Sigmoid colon (tissue), 7 donors: Measurements from ENCODE around the gene ATP11B. TPM values are rescaled to one million over a fixed set of nuclear protein-coding genes. Genes with fewer than 3 reads are reported as not detected.
"Not testable (repeated sequence)": the region's sequence is repeated elsewhere in the genome, so short reads cannot be mapped to it uniquely, and the experiment has no call there.

Experiments used
- DNase-seq: peaks from one replicate; pipeline ENCODE4 v3.0.0-alpha.2; 2019
- H3K27ac ChIP-seq, 4 donors: fragments of 200-600 bp; sonication (generic); one replicate each; pipeline ENCODE4 v1.5.1; 2016 to 2019; ENCODE audit warnings: mild to moderate bottlenecking in 1 of 4
- H3K27me3 ChIP-seq, 3 donors: fragments of 200-600 bp; sonication (generic); one replicate each; pipeline ENCODE4 v1.5.1; 2019; ENCODE audit warnings: mild to moderate bottlenecking in 1 of 3
- H3K36me3 ChIP-seq, 4 donors: fragments of 200-600 bp; sonication (generic); one replicate each; pipeline ENCODE4 v1.5.1; 2016 to 2019
- H3K4me1 ChIP-seq, 4 donors: fragments of 200-600 bp; sonication (generic); one replicate each; pipeline ENCODE4 v1.5.1; 2017 to 2019
- H3K4me3 ChIP-seq, 4 donors: fragments of 200-600 bp; sonication (generic); one replicate each; pipeline ENCODE4 v1.5.1; 2017 to 2019; ENCODE audit warnings: mild to moderate bottlenecking in 2 of 4, moderate library complexity in 1 of 4
- H3K9me3 ChIP-seq, 4 donors: fragments of 200-600 bp in 3 of 4; sonication (generic) in 3 of 4; one replicate each; pipeline versions ENCODE4 v1.5.1 to v1.6.1; 2013 to 2019
- CTCF ChIP-seq, 4 experiments: fragments of 450-650 bp in 3 of 4; fragments of 200-600 bp in 1 of 4; IDR thresholded peaks; one replicate each; pipeline ENCODE4 v1.5.1; 2016 to 2019; ENCODE audit warnings: antibody characterized with exemption in 4 of 4, mild to moderate bottlenecking in 3 of 4, moderate library complexity in 2 of 4
- EP300 ChIP-seq, 4 donors: sonication (generic); formaldehyde crosslinking; IDR thresholded peaks; one replicate each; pipeline ENCODE4 v1.6.1; 2017; ENCODE audit warnings: antibody characterized with exemption in 4 of 4
- POLR2A ChIP-seq, 2 donors: fragments of 450-650 bp; IDR thresholded peaks; one replicate each; pipeline ENCODE4 v1.6.1; 2016; ENCODE audit warnings: antibody characterized with exemption in 2 of 2, mild to moderate bottlenecking in 2 of 2, moderate library complexity in 2 of 2
- POLR2AphosphoS5 ChIP-seq, 4 donors: sonication (generic); formaldehyde crosslinking; IDR thresholded peaks; one replicate each; pipeline ENCODE4 v1.6.1; 2017; ENCODE audit warnings: antibody characterized with exemption in 4 of 4
- WGBS, 2 donors: extraction: QIAGEN DNeasy Blood & Tissue Kit; methylation state at CpG; one replicate each; pipeline ENCODE4 v1.1.7; 2013; 5-methylcytosine and 5-hydroxymethylcytosine counted together
- intact Hi-C: fragments of 100-400 bp; cut with DNase I; formaldehyde crosslinking; loops from one replicate; pipeline ENCODE4 v1.15.1; 2023
- polyA plus RNA-seq, 3 donors: library from polyadenylated mRNA; stranded (reverse); fragments of 200-250 nt; gene quantifications; one replicate each; pipeline ENCODE4 v1.2.3, GENCODE V29; 2013
- total RNA-seq, 4 donors: library from RNA; depleted of rRNA; stranded (reverse); fragments of >200 nt; gene quantifications; one replicate each; pipeline ENCODE4 v1.1.0, GENCODE V29; 2016
- donor health status: healthy with polysubstance abuse.
- donor health status: Bipolar disorder and iron deficiency.
- donor health status: healthy.

The ATP11B gene
- total and polyA plus RNA-seq, 7 donors = 6.7 to 69.9 (median 41.8) TPM

GRCh38 chr3:182797876-182798275, 4.6 kb downstream of the ATP11B start:
- TF ChIP-seq EP300 (IDR thresholded peaks at IDR 0.05) = no peak
- TF ChIP-seq POLR2AphosphoS5 (IDR thresholded peaks at IDR 0.05) = no peak
- TF ChIP-seq POLR2A (IDR thresholded peaks at IDR 0.05) = no peak
- no peak for TF ChIP-seq CTCF (IDR thresholded peaks at IDR 0.05)
- no peak overlapping the region for H3K4me3 ChIP-seq
- no peaks in the 10 kb centered on the region for H3K27me3 ChIP-seq
- no peak overlapping the region for H3K27ac ChIP-seq
- no peaks in the 10 kb centered on the region for H3K36me3 ChIP-seq
- intact Hi-C loops = no loop called here
- H3K4me1 ChIP-seq = peaks cover 0 to 38% (median 29%) of the 10 kb centered on the region in 4 donors
- no peak for DNase-seq
- 62 to 84% methylated on average over 1 of the region's 1 CpG for WGBS, 2 donors
- H3K9me3 ChIP-seq = no peaks in the 10 kb centered on the region

- H3K27me3 ChIP-seq, H3K36me3 ChIP-seq, intact Hi-C loops, DNase-seq, H3K9me3 ChIP-seq, H3K4me3 ChIP-seq, H3K27ac ChIP-seq: not testable (repeated sequence)
- WGBS, 2 donors = 97% methylated on average over 16 of the region's 16 CpGs
- H3K4me1 ChIP-seq = peaks cover 0 to 51% (median 36%) of the 10 kb centered on the region in 4 donors
Observed at GRCh38 chr3:182799143-182799542, 5.8 kb downstream of the ATP11B start.

- Histone ChIP-seq H3K4me3 (no peak overlapping the region), H3K9me3 (no peaks in the 10 kb centered on the region), H3K27ac (no peak overlapping the region), H3K27me3 (no peaks in the 10 kb centered on the region), H3K36me3 (no peaks in the 10 kb centered on the region), H3K4me1 (peaks cover 0 to 41% (median 25%) of the 10 kb centered on the region in 4 donors)
- TF ChIP-seq POLR2A (IDR thresholded peaks at IDR 0.05) = no peak
- no peak for TF ChIP-seq CTCF (IDR thresholded peaks at IDR 0.05)
- TF ChIP-seq POLR2AphosphoS5 (IDR thresholded peaks at IDR 0.05) = no peak
- TF ChIP-seq EP300 (IDR thresholded peaks at IDR 0.05) = no peak
- DNase-seq = no peak
- 96% methylated on average over 8 of the region's 8 CpGs for WGBS, 2 donors
- intact Hi-C loops = no loop called here
Observed at GRCh38 chr3:182800508-182800907, 7.2 kb downstream of the ATP11B start.

- no peaks in the 10 kb centered on the region for H3K9me3 ChIP-seq
- intact Hi-C loops = no loop called here
- peaks cover 0 to 41% (median 23%) of the 10 kb centered on the region in 4 donors for H3K4me1 ChIP-seq
- TF ChIP-seq EP300 (IDR thresholded peaks at IDR 0.05) (no peak), CTCF (IDR thresholded peaks at IDR 0.05) (no peak), POLR2A (IDR thresholded peaks at IDR 0.05) (no peak), POLR2AphosphoS5 (IDR thresholded peaks at IDR 0.05) (no peak)
- 74 to 86% methylated on average over 6 of the region's 6 CpGs for WGBS, 2 donors
- no peaks in the 10 kb centered on the region for H3K27me3 ChIP-seq
- no peak overlapping the region for H3K27ac ChIP-seq
- DNase-seq = no peak
- no peak overlapping the region for H3K4me3 ChIP-seq
- no peaks in the 10 kb centered on the region for H3K36me3 ChIP-seq
Observed at GRCh38 chr3:182802413-182803390, 9.4 kb downstream of the ATP11B start.

GRCh38 chr3:182803596-182803995, 10.3 kb downstream of the ATP11B start:
- H3K9me3 ChIP-seq = no peaks in the 10 kb centered on the region
- no peak overlapping the region for H3K4me3 ChIP-seq
- DNase-seq = no peak
- no peak for TF ChIP-seq POLR2A (IDR thresholded peaks at IDR 0.05)
- no peak for TF ChIP-seq CTCF (IDR thresholded peaks at IDR 0.05)
- TF ChIP-seq EP300 (IDR thresholded peaks at IDR 0.05) = no peak
- TF ChIP-seq POLR2AphosphoS5 (IDR thresholded peaks at IDR 0.05) = no peak
- no peaks in the 10 kb centered on the region for H3K36me3 ChIP-seq
- H3K4me1 ChIP-seq = peaks cover 0 to 46% (median 25%) of the 10 kb centered on the region in 4 donors
- 62 to 75% methylated on average over 4 of the region's 4 CpGs for WGBS, 2 donors
- intact Hi-C loops = no loop called here
- H3K27me3 ChIP-seq = no peaks in the 10 kb centered on the region
- H3K27ac ChIP-seq = no peak overlapping the region
